C4-2B (cell line): ENCODE results near the gene TCF3.

ENCODE experiments used
- ZFX ChIP-seq: fragments of 450-650 bp; IDR thresholded peaks from 2 replicates; pipeline ENCODE4 v1.6.1; 2017
- TF ChIP-seq, protein P1 (sequence below): fragments of 450-650 bp; conservative IDR thresholded peaks from 2 replicates; pipeline ENCODE4 v1.5.1; 2017; ENCODE audit warnings: mild to moderate bottlenecking

DNA sequence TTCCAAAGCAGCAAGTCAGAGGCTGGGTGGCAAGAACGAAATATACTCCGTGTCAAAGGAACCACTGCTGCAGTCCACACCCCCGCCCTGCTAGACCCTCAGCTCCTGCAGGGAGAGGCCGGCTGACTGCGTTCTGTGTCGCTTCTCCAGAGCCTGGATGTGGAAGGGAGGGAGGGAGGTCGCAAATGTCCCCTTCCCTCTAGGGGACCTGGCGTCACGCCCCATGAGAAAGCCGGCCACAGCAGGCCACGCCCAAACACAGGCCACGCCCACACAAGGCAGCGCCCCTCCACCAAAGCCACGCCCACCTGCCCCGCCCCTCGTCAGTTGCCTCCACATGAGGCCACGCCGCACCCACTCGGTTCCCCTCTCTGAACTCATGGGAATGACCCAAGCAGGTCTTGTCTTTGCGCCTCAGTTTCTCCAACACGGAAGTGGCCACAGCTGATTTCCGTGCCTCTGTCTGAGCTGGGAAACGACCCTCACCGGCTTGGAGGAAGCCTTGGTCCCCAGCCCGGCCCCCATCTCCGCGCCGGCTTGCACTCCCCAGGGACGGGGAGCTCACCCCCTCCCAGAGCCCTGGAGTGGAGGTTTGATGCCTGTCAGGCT is 38.4 kb upstream of the TCF3 start:
- TF ChIP-seq, protein P1, sequence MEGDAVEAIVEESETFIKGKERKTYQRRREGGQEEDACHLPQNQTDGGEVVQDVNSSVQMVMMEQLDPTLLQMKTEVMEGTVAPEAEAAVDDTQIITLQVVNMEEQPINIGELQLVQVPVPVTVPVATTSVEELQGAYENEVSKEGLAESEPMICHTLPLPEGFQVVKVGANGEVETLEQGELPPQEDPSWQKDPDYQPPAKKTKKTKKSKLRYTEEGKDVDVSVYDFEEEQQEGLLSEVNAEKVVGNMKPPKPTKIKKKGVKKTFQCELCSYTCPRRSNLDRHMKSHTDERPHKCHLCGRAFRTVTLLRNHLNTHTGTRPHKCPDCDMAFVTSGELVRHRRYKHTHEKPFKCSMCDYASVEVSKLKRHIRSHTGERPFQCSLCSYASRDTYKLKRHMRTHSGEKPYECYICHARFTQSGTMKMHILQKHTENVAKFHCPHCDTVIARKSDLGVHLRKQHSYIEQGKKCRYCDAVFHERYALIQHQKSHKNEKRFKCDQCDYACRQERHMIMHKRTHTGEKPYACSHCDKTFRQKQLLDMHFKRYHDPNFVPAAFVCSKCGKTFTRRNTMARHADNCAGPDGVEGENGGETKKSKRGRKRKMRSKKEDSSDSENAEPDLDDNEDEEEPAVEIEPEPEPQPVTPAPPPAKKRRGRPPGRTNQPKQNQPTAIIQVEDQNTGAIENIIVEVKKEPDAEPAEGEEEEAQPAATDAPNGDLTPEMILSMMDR, result no peak
- no peak for TF ChIP-seq ZFX
